GM19324 (cell line): ENCODE measurements around the gene TFPI2.

Source experiments
- ATAC-seq: cut with Tn5 transposase; IDR thresholded peaks from one replicate; pipeline ENCODE4 v1.9.1; 2021; ENCODE audit warnings: mild to moderate bottlenecking, moderate library complexity; ENCODE audit not compliant: unreplicated experiment, low FRiP score

The TFPI2 gene

DNA sequence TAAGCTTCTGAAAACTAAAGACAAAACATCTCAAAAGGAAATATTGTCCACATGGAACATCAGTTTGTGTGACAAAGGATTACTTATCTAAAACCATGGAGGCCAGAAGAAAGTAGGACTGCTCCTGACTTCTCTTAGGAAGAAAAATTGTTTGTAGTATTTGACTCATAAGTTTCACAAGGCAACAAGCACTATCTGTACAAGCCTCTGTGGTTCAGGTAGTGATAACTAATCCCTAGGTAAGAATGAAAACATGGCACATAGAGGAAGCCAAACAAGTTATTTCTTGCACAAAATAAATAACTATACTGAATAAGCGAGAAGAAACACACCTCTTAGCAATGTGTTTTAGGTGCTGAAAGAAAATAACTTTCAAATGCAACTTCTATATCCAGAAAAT lies 30.3 kb downstream of the TFPI2 start:
- no peak for ATAC-seq

DNA sequence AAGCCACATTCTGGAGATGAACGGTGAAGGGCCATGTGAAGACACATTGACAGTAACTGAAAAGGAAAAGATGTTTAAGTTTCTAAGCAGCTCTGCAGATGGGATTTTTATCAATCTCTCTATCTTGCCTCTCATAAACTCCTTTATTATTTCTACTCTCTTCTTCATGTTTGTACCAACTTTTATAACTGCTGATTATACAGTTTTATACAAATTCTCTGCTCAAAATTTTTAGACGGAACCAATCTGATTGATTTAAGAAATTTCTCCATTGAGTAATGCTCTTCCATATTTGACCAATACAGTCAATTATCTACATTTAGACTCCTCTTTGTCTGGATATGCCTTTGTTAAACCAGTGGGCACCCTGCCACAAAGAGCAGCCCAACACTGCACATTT lies 31.7 kb downstream of the TFPI2 start:
- ATAC-seq = no peak

DNA sequence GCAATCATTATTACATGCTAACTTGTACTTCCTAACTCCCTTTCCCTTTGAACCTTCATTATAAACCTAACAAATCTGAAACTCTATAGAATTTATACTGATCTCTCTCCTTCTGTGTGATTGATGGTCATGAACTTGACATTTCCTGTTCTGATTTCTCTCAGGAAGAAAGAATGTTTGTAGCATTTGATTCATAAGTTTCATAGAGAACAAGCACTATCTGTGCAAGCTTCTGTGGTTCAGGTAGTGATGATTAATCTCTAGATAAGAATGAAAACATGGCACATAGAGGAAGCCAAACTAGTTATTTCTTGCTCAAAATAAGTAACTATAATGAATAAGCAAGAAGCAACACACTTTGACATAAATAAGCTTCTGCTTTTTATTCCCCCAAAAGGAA lies 34.2 kb downstream of the TFPI2 start:
- ATAC-seq = no peak

DNA sequence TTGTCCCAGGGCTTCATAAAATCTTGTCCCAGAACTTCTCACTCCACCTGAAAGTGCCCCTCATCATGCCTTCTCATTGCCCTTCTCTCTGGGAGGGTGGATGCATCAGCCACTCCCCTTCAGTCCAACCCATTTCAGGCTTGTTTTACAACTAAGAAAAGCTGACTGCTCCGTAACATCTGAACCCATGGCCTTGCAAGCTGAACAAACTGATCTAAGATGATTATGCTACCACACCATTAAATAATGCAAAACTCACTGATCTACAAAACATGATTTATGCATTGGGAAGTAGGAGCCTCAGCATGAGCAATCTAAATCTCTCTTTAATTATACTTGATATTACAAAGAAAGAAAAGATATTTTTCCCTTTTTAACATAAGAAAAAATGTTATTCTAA lies 34.8 kb downstream of the TFPI2 start:
- no peak for ATAC-seq

DNA sequence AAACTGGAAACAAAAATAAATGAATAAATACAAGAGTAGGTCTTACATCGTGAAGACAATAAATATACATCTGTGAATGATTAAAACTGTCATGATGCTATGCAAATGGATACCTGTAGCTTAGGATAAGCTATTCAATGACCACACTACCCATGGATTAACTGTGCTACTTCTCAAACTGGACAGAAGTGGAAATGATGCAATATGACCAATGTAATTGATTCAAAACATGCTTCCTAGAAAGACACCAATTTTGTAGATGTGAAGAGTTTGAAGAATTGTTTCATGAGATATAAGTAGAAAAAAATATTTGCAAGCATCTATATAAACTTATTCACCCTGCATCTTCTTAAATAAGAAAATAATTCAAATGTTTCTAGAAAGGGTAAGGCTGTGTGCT lies 36.1 kb downstream of the TFPI2 start:
- ATAC-seq = no peak

DNA sequence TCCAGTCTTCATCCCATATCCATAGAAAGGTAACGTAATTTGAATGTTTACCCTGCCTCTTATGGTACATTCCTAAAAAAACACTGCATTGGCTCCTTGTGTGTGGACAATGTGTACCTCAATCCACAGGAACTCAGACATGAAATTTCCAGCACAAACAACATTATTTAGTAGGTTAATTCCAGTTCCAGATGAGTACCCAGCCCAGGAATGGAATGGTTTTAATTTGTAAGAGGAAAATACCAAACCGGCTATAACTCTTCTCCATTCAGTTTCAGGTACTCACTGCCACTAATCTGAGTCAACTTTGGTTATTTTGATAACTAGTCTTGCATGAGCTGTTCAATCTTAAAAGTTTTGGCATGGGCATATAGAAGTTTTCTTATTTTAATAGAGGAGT lies 39.0 kb downstream of the TFPI2 start:
- ATAC-seq = no peak

DNA sequence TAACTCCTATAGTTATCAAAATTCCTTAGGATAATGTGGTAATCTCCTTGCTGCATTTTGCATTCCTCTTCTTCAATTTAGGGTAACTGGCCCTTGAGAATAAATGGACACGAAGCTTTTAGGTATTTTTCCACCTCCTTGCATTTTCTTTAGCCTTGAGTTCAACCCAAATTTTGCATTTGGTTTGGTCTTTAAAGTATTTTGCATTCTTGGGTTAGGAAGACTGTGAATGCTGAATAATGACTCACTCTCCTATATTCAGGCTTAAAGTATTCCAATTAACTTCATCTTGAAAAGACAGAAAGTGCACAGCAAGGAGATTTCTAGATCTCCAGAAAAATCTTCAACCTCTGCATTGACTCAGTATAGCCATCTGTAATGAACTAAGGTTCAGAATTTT lies 47.3 kb downstream of the TFPI2 start:
- ATAC-seq = no peak

DNA sequence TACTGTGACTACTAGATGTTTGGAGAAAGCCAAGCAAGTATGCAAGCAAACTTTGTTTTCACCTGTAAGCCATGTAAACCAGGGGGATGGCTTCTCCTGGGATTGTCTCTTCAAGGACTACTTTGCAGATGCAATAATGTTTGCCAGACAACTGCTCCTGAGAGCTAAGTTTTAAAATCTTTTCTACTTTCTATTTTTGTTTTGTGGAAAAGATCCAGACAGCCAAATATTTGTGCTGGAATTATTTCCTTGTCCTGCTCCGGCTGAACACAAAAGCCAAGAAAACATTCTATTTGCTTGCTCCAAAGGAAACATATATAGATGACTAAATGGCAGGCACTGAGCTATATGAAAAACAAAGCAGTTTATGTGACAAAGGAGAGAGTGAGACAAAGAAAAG lies 51.6 kb downstream of the TFPI2 start:
- no peak for ATAC-seq

DNA sequence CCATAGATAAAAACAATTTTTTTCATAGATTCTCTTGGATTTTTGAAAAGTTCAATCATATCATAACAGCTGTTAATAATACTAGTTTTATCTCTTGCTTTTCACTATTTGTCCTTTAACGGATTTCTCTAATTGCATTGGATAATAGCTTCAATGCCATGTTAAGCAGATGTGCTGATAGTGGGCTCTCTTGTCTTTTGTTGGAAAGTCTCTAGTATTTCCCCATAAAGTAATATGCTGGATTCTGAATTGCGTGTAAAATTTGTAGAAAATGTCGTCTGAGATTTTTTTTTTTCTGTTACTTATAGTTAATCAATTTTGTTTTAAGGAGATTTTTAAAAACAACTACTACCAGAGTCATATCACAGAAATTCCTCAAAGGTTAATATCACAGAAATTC lies 53.3 kb downstream of the TFPI2 start:
- no peak for ATAC-seq

DNA sequence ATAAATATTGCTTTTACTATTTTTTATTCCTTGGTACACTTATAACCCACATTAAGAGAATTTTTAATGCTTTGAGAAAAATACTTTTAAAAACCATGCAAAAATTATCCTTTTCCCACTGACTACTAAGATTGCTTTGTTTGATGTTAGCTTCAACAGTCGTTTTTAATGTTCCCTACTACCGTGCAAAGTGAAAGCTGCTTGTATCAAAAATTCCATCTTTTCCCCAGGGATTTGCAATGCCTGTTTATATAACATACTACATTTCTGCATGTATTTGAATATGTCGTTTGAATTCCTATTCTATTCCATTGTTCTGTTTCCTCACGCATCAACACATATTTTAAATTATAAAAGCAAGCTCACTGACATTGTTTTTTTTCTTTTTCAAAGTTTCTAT lies 54.4 kb downstream of the TFPI2 start:
- no peak for ATAC-seq

DNA sequence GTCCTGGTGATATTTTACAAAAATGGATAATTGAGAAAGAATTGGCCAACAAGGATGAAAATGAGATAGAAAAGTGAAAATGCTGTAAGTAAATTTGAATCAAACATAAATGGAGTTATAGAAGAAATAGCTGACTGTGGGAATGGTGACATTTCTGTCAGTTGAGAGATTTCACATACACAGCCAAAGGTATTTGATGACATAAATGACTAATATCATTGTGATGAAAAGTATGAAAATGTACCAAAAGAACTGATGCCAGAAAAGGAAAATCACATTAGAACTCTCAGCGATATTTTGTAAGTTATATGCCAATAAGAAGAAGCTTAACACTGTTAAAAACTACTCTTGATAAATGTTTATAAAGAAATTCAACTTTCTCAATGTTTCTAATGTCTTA lies 54.9 kb downstream of the TFPI2 start:
- ATAC-seq = no peak
